Motor neuron (in vitro differentiated cells): ENCODE data around the gene WFDC8. TPM values are rescaled to one million over a fixed set of nuclear protein-coding genes. Genes with fewer than 3 reads are reported as not detected.
A peak's percentile ranks its signal among the peaks of the same experiment; 100 is the strongest.
"Not testable (repeated sequence)": the region's sequence is repeated elsewhere in the genome, so short reads cannot be mapped to it uniquely, and the experiment has no call there.

Experiments used
- ATAC-seq, 8 experiments: fragments of 200-7000 bp; cut with Tn5 transposase; replicated peaks in 6 of 8; 2 replicates each; pipeline ENCODE4 v1.8.0; 2021; ENCODE audit warnings: mild to moderate bottlenecking in 8 of 8, moderate library complexity in 8 of 8
- H3K27ac ChIP-seq, 2 donors: fragments of 250-450 bp; sonication (Bioruptor Pico); 2 replicates each; pipeline ENCODE4 v1.9.0; 2021; ENCODE audit warnings: antibody characterized with exemption in 2 of 2, mild to moderate bottlenecking in 2 of 2, moderate library complexity in 1 of 2
- H3K4me1 ChIP-seq, 2 donors: fragments of 250-450 bp; sonication (Bioruptor Pico); replicated peaks in 1 of 2; 2 replicates each; pipeline ENCODE4 v1.6.1; 2021; ENCODE audit warnings: antibody characterized with exemption in 2 of 2, mild to moderate bottlenecking in 2 of 2, moderate library complexity in 1 of 2
- H3K4me3 ChIP-seq, 5 donors: fragments of 250-450 bp; sonication (Bioruptor Pico); 2 replicates each; pipeline ENCODE4 v1.9.0; 2021; ENCODE audit warnings: antibody characterized with exemption in 5 of 5, mild to moderate bottlenecking in 5 of 5, moderate library complexity in 4 of 5
- whole genome bisulfite sequencing, 10 experiments: fragments of 450-650 bp; shearing (Covaris generic); methylation state at CpG; one replicate each; pipeline ENCODE4 v1.0.0; 2022; 5-methylcytosine and 5-hydroxymethylcytosine counted together
- in situ Hi-C, 9 experiments: fragments of 400-800 bp; cut with MboI; loops; one replicate each; pipeline ENCODE4 v1.15.0; 2021; ENCODE audit warnings: low sequenced_read_pairs in 9 of 9, low pct_unique_long_range_greater_than_20kb in 2 of 9; ENCODE audit not compliant: unreplicated experiment in 9 of 9
- total RNA-seq, 8 experiments: library from RNA; unstranded; fragments of 300-600 nt; gene quantifications; 2 replicates each; pipeline versions ENCODE4 v1.2.3 to v1.2.4, GENCODE V29; 2022

The WFDC8 gene
- total RNA-seq, 8 experiments from 2014 or later = not detected

DNA sequence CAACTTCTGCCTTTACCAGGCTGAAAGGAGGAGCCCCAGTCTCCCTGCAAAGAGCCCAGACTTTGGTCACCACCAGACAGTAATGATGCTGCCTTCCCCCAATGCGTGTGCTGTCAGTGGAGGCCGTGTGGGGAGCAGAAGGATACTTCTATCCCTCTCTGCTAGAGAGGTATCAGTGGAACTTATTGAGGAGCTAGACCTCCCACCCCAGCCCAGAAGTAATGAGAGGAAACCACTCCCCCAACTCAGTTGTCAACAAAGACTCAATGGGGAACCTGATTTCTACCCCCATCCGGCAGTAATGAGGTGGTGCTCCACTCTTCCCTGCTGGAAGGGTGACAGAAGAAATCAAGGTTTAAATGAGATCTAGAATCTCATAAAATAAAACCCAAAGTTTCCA lies 4.4 kb upstream of the WFDC8 start:
- ATAC-seq = no peak
- WGBS, 10 experiments = 50 to 90% (median 67%) methylated on average over 1 to 3 of the region's 3 CpGs; no CpG with 5 or more reads in 2 of the 10 experiments

DNA sequence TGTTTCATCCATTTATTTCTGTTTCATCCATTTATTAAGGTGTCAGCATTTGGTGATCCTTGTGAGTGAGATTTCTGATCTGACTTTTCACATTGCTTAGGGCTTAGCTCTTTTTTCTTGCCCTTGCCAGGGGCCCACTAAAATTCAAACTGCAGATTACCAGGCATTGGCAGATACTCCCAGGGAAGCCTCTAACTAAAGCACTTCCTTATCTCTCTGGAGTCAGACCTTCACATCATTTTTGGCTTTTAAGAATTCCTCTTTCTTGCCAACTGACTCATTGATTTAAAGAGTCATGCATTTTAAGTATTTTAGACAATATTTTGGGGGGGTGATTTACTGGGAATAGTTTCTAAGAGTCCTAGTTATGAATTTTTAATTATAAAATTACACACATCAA lies 2.6 kb upstream of the WFDC8 start:
- in situ Hi-C loops = no loop called here
- Histone ChIP-seq H3K27ac (no peak overlapping the region), H3K4me1 (peaks cover 4 to 7% of the 10 kb centered on the region in 2 donors)

More for the DNA sequence above, 4.4 kb upstream of the WFDC8 start:
- Histone ChIP-seq H3K27ac (no peak overlapping the region), H3K4me3 (no peak overlapping the region), H3K4me1 (peaks cover 0 to 4% of the 10 kb centered on the region in 2 donors)
- in situ Hi-C loops = no loop called here

DNA sequence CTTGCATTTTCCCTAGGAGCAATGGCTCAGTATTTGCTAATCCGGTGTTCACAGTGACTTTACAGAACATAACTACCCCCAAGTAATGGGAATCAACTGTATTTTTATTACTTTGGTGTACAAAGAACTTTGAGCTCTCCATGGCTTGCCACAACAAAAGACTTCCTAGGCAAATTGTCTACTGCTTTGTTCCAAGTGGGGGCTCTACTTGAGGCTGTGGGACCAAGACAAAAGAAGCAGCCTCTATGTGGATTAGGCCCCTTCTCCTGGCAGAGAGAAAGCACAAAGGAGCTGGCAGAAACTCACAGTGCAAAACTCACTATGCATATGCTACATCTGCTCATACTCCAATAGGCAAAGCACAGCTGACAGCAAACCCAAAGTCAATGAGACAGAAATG lies 853 bp downstream of the WFDC8 start:
- Histone ChIP-seq H3K4me3 (no peak overlapping the region), H3K4me1 (peaks cover 4 to 7% of the 10 kb centered on the region in 2 donors), H3K27ac (peak overlapping the region; percentile 10)
- WGBS, 10 experiments = 0 to 29% (median 0%) methylated on average over 1 of the region's 1 CpG; no CpG with 5 or more reads in 2 of the 10 experiments
- ATAC-seq = peak in 5 of 8 experiments; percentile 86 to 98 (median 96)
- in situ Hi-C loops = no loop called here

More for the DNA sequence above, 2.6 kb upstream of the WFDC8 start:
- H3K4me3 ChIP-seq = no peak overlapping the region
- ATAC-seq = no peak

DNA sequence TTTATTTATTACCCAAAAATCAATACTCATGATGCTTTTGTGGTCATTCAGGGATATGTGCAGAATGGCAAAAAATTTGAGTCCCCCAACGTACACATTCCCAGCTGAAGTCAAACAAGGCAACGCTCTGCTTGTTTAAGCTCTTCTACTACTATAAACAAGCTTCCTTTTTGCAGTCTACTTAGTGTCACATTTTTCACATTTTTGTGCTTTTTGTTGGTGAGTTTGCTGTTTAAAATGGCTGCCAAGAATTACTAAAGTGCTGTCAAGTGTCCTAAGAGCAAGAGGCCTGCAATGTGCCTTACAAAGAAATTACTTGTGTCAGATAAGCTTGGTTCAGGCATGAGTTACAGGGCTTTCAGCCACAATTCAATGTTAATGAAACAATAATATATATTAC lies 2.1 kb downstream of the WFDC8 start:
- H3K4me3 ChIP-seq = no peak overlapping the region
- ATAC-seq = peak in 3 of 8 experiments; percentile 24 to 81 (median 40)
- in situ Hi-C loops = no loop called here
- peaks cover 4 to 7% of the 10 kb centered on the region in 2 donors for H3K4me1 ChIP-seq
- 0 to 94% (median 42%) methylated on average over 1 to 2 of the region's 2 CpGs; no CpG with 5 or more reads in 3 of the 10 experiments for WGBS, 10 experiments
- H3K27ac ChIP-seq = peak overlapping the region; percentile 10 to 68

DNA sequence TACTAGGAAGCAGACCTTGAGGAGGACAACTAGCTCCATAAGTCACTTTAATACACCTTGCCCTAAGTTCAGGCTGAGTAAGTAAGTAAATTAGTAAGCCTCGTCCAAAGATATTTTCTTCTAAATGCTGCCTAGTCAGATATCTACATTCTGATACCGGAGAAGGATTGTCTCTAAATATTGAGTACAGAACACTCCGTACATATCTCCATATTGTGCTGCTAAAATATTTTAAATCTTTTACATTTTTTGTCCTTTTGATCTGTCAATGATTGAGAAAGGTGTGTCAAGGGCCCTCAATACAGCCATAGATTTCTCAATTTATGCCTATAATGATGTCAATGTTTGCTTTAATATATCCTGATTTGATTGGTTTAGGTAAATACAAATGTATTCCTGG lies 3.2 kb downstream of the WFDC8 start:
- WGBS, 10 experiments = 30 to 100% (median 93%) methylated on average over 1 to 3 of the region's 3 CpGs; no CpG with 5 or more reads in 2 of the 10 experiments
- no peak overlapping the region for H3K4me3 ChIP-seq
- no peak for ATAC-seq
- H3K27ac ChIP-seq = no peak overlapping the region
- peaks cover 4 to 7% of the 10 kb centered on the region in 2 donors for H3K4me1 ChIP-seq
- in situ Hi-C loops = no loop called here

DNA sequence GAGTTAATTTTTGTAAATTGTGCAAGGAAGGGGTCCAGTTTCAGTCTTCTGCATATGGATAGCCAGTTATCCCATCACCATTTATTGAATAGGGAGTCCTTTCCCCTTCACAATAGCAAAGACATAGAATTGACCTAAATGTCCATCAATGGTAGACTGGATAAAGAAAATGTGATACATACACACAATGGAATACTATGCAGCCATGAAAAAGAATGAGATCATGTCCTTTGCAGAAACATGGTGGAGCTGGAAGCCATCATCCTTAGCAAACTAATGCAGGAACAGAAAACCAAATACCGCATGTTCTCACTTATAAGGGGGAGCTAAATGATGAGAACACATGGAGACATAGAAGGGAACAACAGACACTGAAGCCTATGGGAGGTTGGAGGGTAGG lies 9.4 kb downstream of the WFDC8 start:
- not testable (repeated sequence) for H3K4me3 ChIP-seq, H3K27ac ChIP-seq, H3K4me1 ChIP-seq, ATAC-seq
- in situ Hi-C loops = loop anchor here in 2 of 9 experiments (25.0 kb wide), 1 partner anchor 193 kb away; no protein-coding TSS in a partner anchor
- 0 to 100% (median 100%) methylated on average over 1 of the region's 1 CpG; no CpG with 5 or more reads in 3 of the 10 experiments for WGBS, 10 experiments

DNA sequence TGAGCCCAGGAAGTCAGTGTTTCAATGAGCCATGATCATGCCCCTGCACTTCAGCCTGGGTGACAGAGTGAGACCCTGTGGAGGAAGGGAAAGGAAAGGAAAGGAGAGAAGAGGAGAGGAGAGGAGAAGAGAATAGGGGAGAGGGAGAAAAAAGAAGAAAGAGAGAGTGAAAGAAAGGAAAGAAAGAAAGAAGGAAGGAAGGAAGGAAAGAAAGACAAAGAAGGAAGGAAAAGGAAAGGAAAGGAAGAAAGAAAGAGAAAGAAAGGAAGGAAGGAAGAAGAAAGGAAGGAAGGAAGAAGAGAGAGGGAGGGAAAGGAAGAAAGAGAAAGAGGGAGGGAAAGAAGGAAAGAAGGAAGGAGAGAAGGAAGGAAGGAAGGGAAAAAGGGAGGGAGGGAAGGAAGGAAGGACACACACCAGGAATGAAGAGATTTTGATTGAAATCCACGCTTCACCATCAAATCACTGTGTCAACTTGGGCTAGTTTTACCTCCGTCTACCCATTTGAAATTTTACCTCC lies 14.3 kb downstream of the WFDC8 start:
- ATAC-seq = no peak
- in situ Hi-C loops = loop anchor here in 2 of 9 experiments (25.0 kb wide), 1 partner anchor 197 kb away; no protein-coding TSS in a partner anchor
- WGBS, 10 experiments = 16 to 93% (median 71%) methylated on average over 1 to 2 of the region's 2 CpGs; no CpG with 5 or more reads in 3 of the 10 experiments
- no peak overlapping the region for H3K27ac ChIP-seq
- H3K4me3 ChIP-seq = no peak overlapping the region
- H3K4me1 ChIP-seq = no peaks in the 10 kb centered on the region

DNA sequence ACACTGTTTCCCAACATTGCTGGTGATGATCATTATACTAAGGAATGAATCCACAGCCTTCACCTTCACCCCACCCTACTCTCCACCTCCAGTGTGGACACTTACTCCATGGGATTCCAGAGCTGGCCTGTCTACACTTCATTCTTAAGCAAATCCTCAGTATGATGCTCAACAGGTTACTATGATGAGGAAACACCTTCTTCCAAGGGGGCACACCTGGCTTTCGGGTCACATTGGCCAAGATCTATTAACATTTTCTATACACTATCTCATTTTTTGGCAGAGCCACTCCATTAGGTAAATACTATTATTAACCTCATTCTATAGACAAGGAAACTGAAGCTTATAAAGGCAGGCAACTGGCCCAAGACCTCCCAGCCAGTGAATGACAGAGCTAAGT lies 23.9 kb downstream of the WFDC8 start:
- ATAC-seq = no peak
- H3K4me3 ChIP-seq = no peak overlapping the region
- 0 to 80% (median 59%) methylated on average over 1 of the region's 1 CpG; no CpG with 5 or more reads in 4 of the 10 experiments for WGBS, 10 experiments
- in situ Hi-C loops = loop anchor here in 2 of 9 experiments (25.0 kb wide), 1 partner anchor 207 kb away; no protein-coding TSS in a partner anchor
- H3K27ac ChIP-seq = no peak overlapping the region
- H3K4me1 ChIP-seq = no peaks in the 10 kb centered on the region

DNA sequence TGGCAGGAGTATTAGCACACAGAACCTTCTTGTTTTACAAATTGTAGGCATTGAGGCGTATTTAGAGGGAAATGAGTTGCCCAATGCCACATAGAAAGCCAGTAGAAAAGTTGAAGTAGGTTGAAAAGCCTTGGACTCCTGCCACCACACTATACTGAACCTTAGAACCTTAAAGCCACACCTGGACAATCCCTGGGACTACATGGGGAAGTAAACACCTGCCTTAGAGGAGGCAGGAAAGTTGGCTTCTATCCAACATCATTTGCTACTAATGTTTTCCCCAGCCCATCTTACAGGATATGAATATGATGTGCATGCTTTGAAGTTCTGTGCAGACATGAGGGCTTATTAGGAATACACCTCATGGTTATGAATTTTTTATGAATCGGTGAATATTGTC lies 26.6 kb downstream of the WFDC8 start:
- no peak for ATAC-seq
- Histone ChIP-seq H3K4me1 (no peaks in the 10 kb centered on the region), H3K27ac (no peak overlapping the region), H3K4me3 (no peak overlapping the region)
- in situ Hi-C loops = loop anchor here in 2 of 9 experiments (25.0 kb wide), 1 partner anchor 210 kb away; no protein-coding TSS in a partner anchor
- WGBS, 10 experiments = 7 to 83% (median 60%) methylated on average over 1 to 2 of the region's 2 CpGs; no CpG with 5 or more reads in 3 of the 10 experiments

DNA sequence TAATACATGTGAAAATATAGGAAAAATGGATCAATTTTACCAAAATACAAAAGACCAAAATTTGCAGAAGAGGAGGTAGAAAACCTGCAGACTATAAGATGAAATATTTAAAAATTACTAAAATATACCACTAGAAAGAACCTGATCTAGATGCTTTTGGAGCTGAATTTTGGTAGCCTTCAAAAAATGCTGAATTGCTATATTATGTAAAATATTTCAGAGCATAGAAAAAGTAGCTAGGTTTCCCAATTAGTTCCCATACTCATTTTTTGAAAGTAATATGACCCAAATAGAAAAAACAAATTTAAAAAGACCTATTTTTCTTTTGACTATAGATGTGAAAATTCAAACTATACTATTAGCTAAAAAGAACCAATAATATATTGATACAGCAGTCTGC lies 28.3 kb downstream of the WFDC8 start:
- Histone ChIP-seq H3K4me1 (no peaks in the 10 kb centered on the region), H3K4me3 (no peak overlapping the region), H3K27ac (no peak overlapping the region)
- in situ Hi-C loops = loop anchor here in 2 of 9 experiments (25.0 kb wide), 1 partner anchor 212 kb away; no protein-coding TSS in a partner anchor
- no peak for ATAC-seq

DNA sequence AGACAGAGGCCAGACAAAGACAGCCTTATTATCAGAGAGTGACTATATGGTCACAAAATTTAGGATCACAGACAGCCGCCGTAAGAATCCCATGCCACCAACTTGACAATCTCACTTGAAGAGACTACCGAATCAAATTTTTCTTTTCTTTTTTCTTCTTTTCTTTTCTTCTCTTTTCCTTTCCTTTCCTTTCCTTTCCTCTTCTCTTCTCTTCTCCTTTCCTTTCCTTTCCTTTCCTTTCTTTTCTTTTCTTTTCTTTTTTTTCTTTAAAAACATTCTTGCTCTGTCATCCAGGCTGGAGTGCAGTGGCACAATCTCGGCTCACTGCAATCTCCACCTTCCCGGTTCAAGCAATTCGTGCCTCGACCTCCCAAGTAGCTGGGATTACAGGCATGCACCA lies 30.7 kb downstream of the WFDC8 start:
- no peaks in the 10 kb centered on the region for H3K4me1 ChIP-seq
- 43 to 96% (median 76%) methylated on average over 4 to 7 of the region's 7 CpGs; no CpG with 5 or more reads in 2 of the 10 experiments for WGBS, 10 experiments
- in situ Hi-C loops = loop anchor here in 2 of 9 experiments (10.0 kb wide), 1 partner anchor 226 kb away; no protein-coding TSS in a partner anchor
- no peak overlapping the region for H3K4me3 ChIP-seq
- no peak overlapping the region for H3K27ac ChIP-seq
- ATAC-seq = no peak

DNA sequence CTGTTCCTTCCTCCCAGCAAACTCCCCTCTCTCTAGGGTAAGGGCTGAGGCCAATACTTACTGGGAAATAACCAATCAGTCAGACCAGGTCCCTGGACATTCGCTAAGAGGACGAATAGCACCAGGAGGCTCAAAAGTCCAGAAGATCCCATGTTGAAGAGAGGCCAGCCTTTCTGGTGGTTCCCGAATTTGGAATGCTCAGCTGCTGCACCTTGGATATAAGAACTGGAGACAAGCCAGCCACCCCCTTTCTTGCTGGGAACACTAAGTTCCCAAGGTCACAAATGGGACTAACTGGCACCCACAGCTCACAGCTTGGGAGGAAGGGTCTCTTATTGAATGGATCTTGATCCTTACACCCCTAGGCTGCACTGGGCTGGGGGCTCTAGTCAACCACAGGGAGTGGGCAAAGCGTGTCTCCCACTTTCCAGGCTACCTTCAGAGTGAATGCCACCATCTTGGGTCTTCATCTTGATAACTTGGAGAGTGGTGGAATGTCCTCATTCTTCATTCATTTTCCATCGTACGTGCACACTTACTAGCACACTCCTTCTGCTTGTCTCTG lies 31.8 kb downstream of the WFDC8 start, which contains the start of gene EPPIN:
TSS of gene EPPIN (minus strand) at position 196 of the 565 bp plus-strand sequence. CDS start at position 152, 44 bp downstream.
- in situ Hi-C loops = loop anchor here in 2 of 9 experiments (10.0 kb wide), 1 partner anchor 228 kb away; no protein-coding TSS in a partner anchor
- Histone ChIP-seq H3K4me3 (no peak within 1 kb of the TSS), H3K27ac (no peak within 1 kb of the TSS), H3K4me1 (no peaks in the 10 kb centered on the region)
- no peak for ATAC-seq
- 37 to 100% (median 66%) methylated on average over 1 to 6 of the region's 6 CpGs for WGBS, 10 experiments

DNA sequence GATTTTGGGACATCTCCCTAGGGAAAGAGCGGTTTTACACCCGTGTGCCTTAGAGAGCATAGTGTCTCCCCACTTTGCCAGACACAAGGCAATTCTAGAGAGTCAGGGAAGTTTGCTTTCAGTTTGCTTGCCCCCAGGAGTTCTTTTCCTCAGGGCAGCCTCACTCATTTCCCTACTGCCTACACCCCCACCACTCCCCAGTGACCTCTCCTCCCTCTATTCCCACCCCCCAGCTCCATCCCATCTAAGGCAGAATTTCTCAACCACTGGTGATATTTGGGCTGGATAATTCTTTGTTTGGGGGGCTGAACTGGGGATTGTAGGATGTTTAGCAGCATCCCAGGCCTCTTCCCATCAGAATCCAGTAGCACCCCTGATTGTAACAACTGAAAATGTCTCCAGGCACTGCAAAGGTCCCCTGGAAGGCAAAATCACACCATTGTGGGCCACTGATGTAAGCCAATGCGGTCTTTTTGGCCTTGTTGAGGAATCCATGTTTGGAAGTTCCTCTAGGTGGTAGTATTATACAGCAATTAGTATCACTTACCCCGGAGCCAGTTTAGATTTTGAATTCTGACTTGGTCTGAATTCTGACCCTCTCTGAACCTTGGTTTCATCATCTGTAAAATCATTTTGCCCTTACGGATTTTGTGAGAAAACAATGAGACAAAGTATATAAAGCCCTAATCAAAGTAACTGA lies 33.2 kb downstream of the WFDC8 start:
- in situ Hi-C loops = loop anchor here in 2 of 9 experiments (10.0 kb wide), 1 partner anchor 229 kb away; no protein-coding TSS in a partner anchor
- H3K27ac ChIP-seq = no peak overlapping the region
- ATAC-seq = peak in 5 of 8 experiments; percentile 46 to 96 (median 78)
- H3K4me1 ChIP-seq = no peaks in the 10 kb centered on the region
- WGBS, 10 experiments = 0 to 36% (median 14%) methylated on average over 1 to 5 of the region's 5 CpGs
- H3K4me3 ChIP-seq = no peak overlapping the region
